CD14-positive monocyte (primary cell): ENCODE results near the gene SMURF2. TPM values are rescaled to one million over a fixed set of nuclear protein-coding genes. Genes with fewer than 3 reads are reported as not detected.
A peak's percentile ranks its signal among the peaks of the same experiment; 100 is the strongest.

Source experiments
- DNase-seq, 3 donors: peaks; one replicate each; pipeline ENCODE4 v3.0.0-alpha.2; 2011 to 2022
- H2AFZ ChIP-seq: 2 replicates; pipeline ENCODE4 v1.6.0; 2012; ENCODE audit warnings: mild to moderate bottlenecking, low read depth, low read length, inconsistent platforms; ENCODE audit not compliant: insufficient read depth, poor library complexity, severe bottlenecking
- H3K27ac ChIP-seq, 2 donors: 1 replicate in 1 of 2; 2 replicates in 1 of 2; pipeline ENCODE4 v1.5.1; 2012 to 2013; ENCODE audit warnings: low read length in 2 of 2, control low read depth in 1 of 2, inconsistent platforms in 1 of 2, low read depth in 1 of 2, mild to moderate bottlenecking in 1 of 2
- H3K27me3 ChIP-seq, 2 donors: one replicate each; pipeline versions ENCODE4 v1.6.0 to v1.6.1; 2011 to 2013; ENCODE audit warnings: low read length in 2 of 2; ENCODE audit not compliant: control insufficient read depth in 2 of 2, insufficient read depth in 2 of 2
- H3K36me3 ChIP-seq, 2 donors: replicated peaks in 1 of 2; 1 replicate in 1 of 2; 2 replicates in 1 of 2; pipeline versions ENCODE4 v1.5.1 to v1.6.1; 2012 to 2013; ENCODE audit warnings: low read length in 2 of 2, control low read depth in 1 of 2, inconsistent platforms in 1 of 2, mild to moderate bottlenecking in 1 of 2; ENCODE audit not compliant: insufficient read depth in 2 of 2, control insufficient read depth in 1 of 2
- H3K4me1 ChIP-seq, 2 donors: 1 replicate in 1 of 2; 2 replicates in 1 of 2; pipeline versions ENCODE4 v1.5.1 to v1.6.1; 2012 to 2013; ENCODE audit warnings: low read length in 2 of 2, control low read depth in 1 of 2, inconsistent platforms in 1 of 2, mild to moderate bottlenecking in 1 of 2, moderate library complexity in 1 of 2; ENCODE audit not compliant: insufficient read depth in 2 of 2, control insufficient read depth in 1 of 2
- H3K4me2 ChIP-seq: replicated peaks from 2 replicates; pipeline ENCODE3; 2012; ENCODE audit warnings: low read length, moderate library complexity, mild to moderate bottlenecking; ENCODE audit not compliant: poor library complexity, severe bottlenecking; ENCODE audit errors: extremely low read depth
- H3K4me3 ChIP-seq, 3 experiments: fragments of 200-600 bp in 1 of 3; sonication (generic) in 1 of 3; replicated peaks in 1 of 3; 1 replicate in 2 of 3; 2 replicates in 1 of 3; pipeline ENCODE4 v1.5.1; 2011 to 2013; ENCODE audit warnings: low read length in 3 of 3, mild to moderate bottlenecking in 3 of 3, control low read depth in 2 of 3, low read depth in 2 of 3, inconsistent platforms in 1 of 3, moderate library complexity in 1 of 3
- H3K79me2 ChIP-seq: 2 replicates; pipeline ENCODE4 v1.6.0; 2012; ENCODE audit warnings: mild to moderate bottlenecking, control low read depth, inconsistent platforms, low read length, moderate library complexity; ENCODE audit not compliant: insufficient read depth
- H3K9ac ChIP-seq: 2 replicates; pipeline ENCODE4 v1.6.0; 2017; ENCODE audit warnings: low read length, mild to moderate bottlenecking; ENCODE audit not compliant: insufficient read depth, poor library complexity, severe bottlenecking
- H3K9me3 ChIP-seq, 2 donors: replicated peaks in 1 of 2; 1 replicate in 1 of 2; 2 replicates in 1 of 2; pipeline versions ENCODE4 v1.5.1 to v1.6.1; 2012 to 2013; ENCODE audit warnings: low read length in 2 of 2, control low read depth in 1 of 2; ENCODE audit not compliant: control insufficient read depth in 1 of 2, insufficient read depth in 1 of 2
- H4K20me1 ChIP-seq: 2 replicates; pipeline ENCODE4 v1.6.0; 2012; ENCODE audit warnings: mild to moderate bottlenecking, low read length, control low read depth, moderate library complexity; ENCODE audit not compliant: insufficient read depth
- H3K27ac Mint-ChIP-seq, 7 donors: one replicate each; pipeline ENCODE4 v1.8.0; 2020; ENCODE audit warnings: mild to moderate bottlenecking in 7 of 7, mixed read lengths in 7 of 7, moderate library complexity in 6 of 7, inconsistent platforms in 2 of 7
- H3K27me3 Mint-ChIP-seq, 3 donors: one replicate each; pipeline ENCODE4 v1.8.0; 2021 to 2022; ENCODE audit warnings: low read depth in 3 of 3, mild to moderate bottlenecking in 3 of 3, mixed read lengths in 3 of 3, moderate library complexity in 3 of 3, inconsistent platforms in 1 of 3
- H3K36me3 Mint-ChIP-seq, 2 donors: one replicate each; pipeline ENCODE4 v1.8.0; 2020; ENCODE audit warnings: mixed read lengths in 2 of 2, inconsistent platforms in 1 of 2, mild to moderate bottlenecking in 1 of 2
- H3K4me1 Mint-ChIP-seq: one replicate; pipeline ENCODE4 v1.8.0; 2020; ENCODE audit warnings: mild to moderate bottlenecking, mixed read lengths
- H3K4me3 Mint-ChIP-seq, 2 donors: one replicate each; pipeline ENCODE4 v1.8.0; 2020; ENCODE audit warnings: mild to moderate bottlenecking in 2 of 2, mixed read lengths in 2 of 2, moderate library complexity in 1 of 2
- H3K9me3 Mint-ChIP-seq, 7 donors: one replicate each; pipeline ENCODE4 v1.8.0; 2020 to 2022; ENCODE audit warnings: mixed read lengths in 7 of 7, mild to moderate bottlenecking in 6 of 7, moderate library complexity in 6 of 7, inconsistent platforms in 2 of 7
- CTCF ChIP-seq: fragments of 200-600 bp; IDR thresholded peaks from one replicate; pipeline ENCODE4 v1.8.0; 2022; ENCODE audit warnings: antibody characterized with exemption, mild to moderate bottlenecking
- WGBS: methylation state at CpG from one replicate; pipeline ENCODE4 v1.1.5; 2013; ENCODE audit warnings: missing lambda C conversion rate; ENCODE audit not compliant: insufficient coverage; 5-methylcytosine and 5-hydroxymethylcytosine counted together
- intact Hi-C, 2 donors: fragments of 100-400 bp; cut with micrococcal nuclease; formaldehyde crosslinking; loops; one replicate each; pipeline versions ENCODE4 v1.15.0 to v1.15.1; 2023
- polyA plus RNA-seq, 3 donors: library from polyadenylated mRNA; depleted of rRNA in 1 of 3; unstranded in 2 of 3; stranded (reverse) in 1 of 3; fragments of 300-500 nt in 2 of 3; fragments of >200 nt in 1 of 3; fragmentation: Illumina TruSeq in 2 of 3; gene quantifications; 1 replicate in 2 of 3; 2 replicates in 1 of 3; pipeline ENCODE4 v1.2.3, GENCODE V29; 2012 to 2021

Gene SMURF2
- polyA plus RNA-seq, 3 donors = 2.2 to 12.9 (median 4.5) TPM

DNA sequence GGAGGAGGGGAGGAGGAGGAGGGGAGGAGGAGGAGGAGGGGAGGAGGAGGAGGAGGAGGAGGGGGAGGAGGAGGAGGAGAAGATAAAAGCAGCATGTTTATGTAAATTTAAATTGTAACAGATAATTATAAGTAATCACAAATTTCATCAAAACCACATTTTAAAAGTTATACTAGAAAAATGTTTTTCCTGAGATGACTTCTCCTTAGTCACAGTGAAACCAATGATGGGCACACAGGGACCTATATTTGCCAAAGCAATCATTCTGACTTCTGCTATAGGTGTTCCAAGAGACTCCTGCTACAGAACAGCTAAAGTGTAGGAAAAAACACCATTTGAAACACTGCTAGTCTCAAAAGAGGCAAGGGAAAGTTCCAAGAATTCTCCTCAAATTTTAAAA, 88.9 kb downstream of the SMURF2 start:
- intact Hi-C loops = no loop called here
- Histone ChIP-seq H3K79me2 (no peaks in the 10 kb centered on the region), H2AFZ (no peak overlapping the region), H3K36me3 (peaks cover 54 to 82% of the 10 kb centered on the region in 2 donors), H3K27me3 (no peaks in the 10 kb centered on the region), H3K4me3 (no peak overlapping the region), H3K9ac (no peak overlapping the region), H3K9me3 (no peaks in the 10 kb centered on the region), H3K4me2 (no peak overlapping the region), H3K27ac (no peak overlapping the region), H3K4me1 (no peaks in the 10 kb centered on the region), H4K20me1 (no peaks in the 10 kb centered on the region)
- Mint-ChIP-seq H3K27me3 (no peaks in the 10 kb centered on the region), H3K4me3 (no peak overlapping the region), H3K27ac (peak overlapping the region in 1 of 7 donors; percentile 57), H3K9me3 (no peaks in the 10 kb centered on the region), H3K36me3 (peaks cover 42 to 69% of the 10 kb centered on the region in 2 donors), H3K4me1 (peaks cover 3% of the 10 kb centered on the region)
- no peak for TF ChIP-seq CTCF
- DNase-seq = no peak

- Mint-ChIP-seq H3K27ac (peak overlapping the region in 2 of 7 donors; percentile 12 to 13), H3K9me3 (no peaks in the 10 kb centered on the region), H3K4me1 (peaks cover 3% of the 10 kb centered on the region), H3K27me3 (no peaks in the 10 kb centered on the region), H3K36me3 (peaks cover 41 to 66% of the 10 kb centered on the region in 2 donors), H3K4me3 (no peak overlapping the region)
- Histone ChIP-seq H3K27ac (no peak overlapping the region), H3K9ac (no peak overlapping the region), H3K36me3 (peaks cover 54 to 82% of the 10 kb centered on the region in 2 donors), H3K27me3 (no peaks in the 10 kb centered on the region), H4K20me1 (no peaks in the 10 kb centered on the region), H3K79me2 (no peaks in the 10 kb centered on the region), H3K4me1 (no peaks in the 10 kb centered on the region), H3K9me3 (no peaks in the 10 kb centered on the region), H2AFZ (no peak overlapping the region), H3K4me3 (no peak overlapping the region), H3K4me2 (no peak overlapping the region)
- 20% methylated on average over 1 of the region's 3 CpGs for WGBS
- TF ChIP-seq CTCF = no peak
- intact Hi-C loops = no loop called here
- DNase-seq = no peak
Observed at GRCh38 chr17:64572682-64573154, 89.4 kb downstream of the SMURF2 start.
